ENCODE data around the gene RASGRP3.

GRCh38 chr2:33528441-33528950 lies 52.0 kb downstream of the RASGRP3 start:
- TF ChIP-seq CTCF (IDR thresholded peaks at IDR 0.05) (no peak), ZFX (IDR thresholded peaks at IDR 0.05; ENCODE audit: borderline replicate concordance) (no peak)
